IMR-90 (cell line): ENCODE data around the gene PAXX. TPM values are rescaled to one million over a fixed set of nuclear protein-coding genes. Genes with fewer than 3 reads are reported as not detected.

Experiments used
- ATAC-seq: fragments of 200-7000 bp; cut with Tn5 transposase; 2 replicates; pipeline ENCODE4 v1.9.1; 2020; ENCODE audit warnings: low read depth, mild to moderate bottlenecking, moderate library complexity
- BruUV-seq: library from RNA; stranded (reverse); fragments of 400-500 nt; replicated peaks from 2 replicates; lab custom pipeline; 2021; lab: Mats Ljungman, UMichigan
- CTCF ChIA-PET: fragments of 300-600 bp; formaldehyde crosslinking; extraction: SDS; loops from one replicate; lab custom pipeline; 2021; ENCODE audit warnings: antibody characterized with exemption; lab: Yijun Ruan, JAX
- POLR2A ChIA-PET: fragments of 300-600 bp; sonication (Branson Sonifier 250); formaldehyde crosslinking; loops from one replicate; lab custom pipeline; 2022; ENCODE audit warnings: antibody characterized with exemption; ENCODE audit not compliant: unreplicated experiment; lab: Charles Lee
- DNase-seq: peaks from one replicate; pipeline ENCODE4 v3.0.0; 2013
- H2AFZ ChIP-seq: replicated peaks from 2 replicates; pipeline ENCODE3; 2013; ENCODE audit warnings: low read length, mild to moderate bottlenecking; ENCODE audit not compliant: poor library complexity
- H2AK5ac ChIP-seq: 2 replicates; pipeline ENCODE4 v1.6.1; 2013; ENCODE audit warnings: low read depth, low read length, inconsistent platforms
- H2AK9ac ChIP-seq: replicated peaks from 2 replicates; pipeline ENCODE3; 2013; ENCODE audit warnings: mild to moderate bottlenecking, low read depth, low read length, moderate library complexity; ENCODE audit not compliant: poor library complexity
- H2BK120ac ChIP-seq: 2 replicates; pipeline ENCODE4 v1.6.1; 2013; ENCODE audit warnings: low read depth, low read length, inconsistent platforms
- H2BK15ac ChIP-seq: 3 replicates; pipeline ENCODE4 v1.6.1; 2013; ENCODE audit warnings: low read depth, low read length, inconsistent platforms
- H2BK20ac ChIP-seq: 2 replicates; pipeline ENCODE4 v1.6.1; 2013; ENCODE audit warnings: low read depth, mild to moderate bottlenecking, inconsistent platforms, low read length, moderate library complexity
- H2BK5ac ChIP-seq: 2 replicates; pipeline ENCODE4 v1.6.1; 2013; ENCODE audit warnings: mild to moderate bottlenecking, low read depth, low read length, inconsistent platforms; ENCODE audit not compliant: poor library complexity, severe bottlenecking
- H3K14ac ChIP-seq: replicated peaks from 2 replicates; pipeline ENCODE4 v1.6.1; 2013; ENCODE audit warnings: low read depth, low read length, inconsistent platforms
- H3K18ac ChIP-seq: 2 replicates; pipeline ENCODE4 v1.6.1; 2013; ENCODE audit warnings: low read depth, low read length, control low read depth
- H3K23ac ChIP-seq: 2 replicates; pipeline ENCODE4 v1.6.1; 2013; ENCODE audit warnings: low read depth, low read length, inconsistent platforms
- H3K27ac ChIP-seq: 2 replicates; pipeline ENCODE4 v1.5.1; 2013; ENCODE audit warnings: mild to moderate bottlenecking, control low read depth, low read length; ENCODE audit not compliant: insufficient read depth
- H3K27me3 ChIP-seq: 2 replicates; pipeline ENCODE4 v1.6.1; 2013; ENCODE audit warnings: low read length; ENCODE audit not compliant: control insufficient read depth, insufficient read depth
- H3K36me3 ChIP-seq: 2 replicates; pipeline ENCODE4 v1.6.1; 2013; ENCODE audit warnings: low read length, mixed read lengths; ENCODE audit not compliant: control insufficient read depth, insufficient read depth
- H3K4ac ChIP-seq: 2 replicates; pipeline ENCODE4 v1.6.1; 2013; ENCODE audit warnings: low read depth, low read length, inconsistent platforms
- H3K4me1 ChIP-seq: 2 replicates; pipeline ENCODE4 v1.6.1; 2013; ENCODE audit warnings: low read length, mixed read lengths; ENCODE audit not compliant: control insufficient read depth, insufficient read depth
- H3K4me2 ChIP-seq: 2 replicates; pipeline ENCODE4 v1.6.1; 2013; ENCODE audit warnings: low read depth, mild to moderate bottlenecking, control low read depth, low read length, moderate library complexity
- H3K4me3 ChIP-seq: 2 replicates; pipeline ENCODE4 v1.5.1; 2013; ENCODE audit warnings: low read depth, mild to moderate bottlenecking, control low read depth, low read length, moderate library complexity; ENCODE audit not compliant: insufficient read depth
- H3K56ac ChIP-seq: 2 replicates; pipeline ENCODE4 v1.6.1; 2013; ENCODE audit warnings: low read length, inconsistent platforms; ENCODE audit not compliant: insufficient read depth; ENCODE audit errors: extremely low read depth
- H3K79me1 ChIP-seq, 2 experiments: 2 replicates each; pipeline ENCODE4 v1.6.1; 2013; ENCODE audit warnings: low read length in 2 of 2, inconsistent platforms in 1 of 2, low read depth in 1 of 2
- H3K9ac ChIP-seq: 2 replicates; pipeline ENCODE4 v1.6.1; 2013; ENCODE audit warnings: low read depth, low read length, control low read depth
- H3K9me1 ChIP-seq: 2 replicates; pipeline ENCODE4 v1.6.1; 2013; ENCODE audit warnings: low read length, inconsistent platforms; ENCODE audit not compliant: insufficient read depth
- H3K9me3 ChIP-seq: 2 replicates; pipeline ENCODE4 v1.6.1; 2013; ENCODE audit warnings: low read length; ENCODE audit not compliant: control insufficient read depth, insufficient read depth
- H4K20me1 ChIP-seq: 2 replicates; pipeline ENCODE4 v1.6.1; 2013; ENCODE audit warnings: low read length, inconsistent platforms; ENCODE audit not compliant: insufficient read depth
- H4K5ac ChIP-seq: 2 replicates; pipeline ENCODE4 v1.6.1; 2013; ENCODE audit warnings: mild to moderate bottlenecking, low read depth, low read length, control low read depth
- H4K8ac ChIP-seq, 2 experiments: 2 replicates each; pipeline ENCODE4 v1.6.1; 2013; ENCODE audit warnings: low read depth in 2 of 2, low read length in 2 of 2, control low read depth in 1 of 2, inconsistent platforms in 1 of 2
- H4K91ac ChIP-seq: 2 replicates; pipeline ENCODE4 v1.6.1; 2013; ENCODE audit warnings: low read depth, low read length, inconsistent platforms; ENCODE audit not compliant: insufficient read depth
- BHLHE40 ChIP-seq: fragments of 150-350 bp; IDR thresholded peaks from 2 replicates; pipeline ENCODE4 v1.6.1; 2016; ENCODE audit warnings: mild to moderate bottlenecking, low read depth, low read length
- CEBPB ChIP-seq: IDR thresholded peaks from 2 replicates; pipeline ENCODE4 v1.6.1; 2012; ENCODE audit warnings: low read depth, low read length, improper control_type of control experiment
- CHD1 ChIP-seq: IDR thresholded peaks from 2 replicates; pipeline ENCODE4 v1.6.1; 2012; ENCODE audit warnings: low read depth, low read length, improper control_type of control experiment
- CTCF ChIP-seq: conservative IDR thresholded peaks from 2 replicates; pipeline ENCODE4 v1.5.1; 2012; ENCODE audit warnings: mild to moderate bottlenecking, low read depth, low read length, improper control_type of control experiment
- ELK1 ChIP-seq: fragments of 150-350 bp; IDR thresholded peaks from 2 replicates; pipeline ENCODE4 v1.6.1; 2016; ENCODE audit warnings: low read depth, mild to moderate bottlenecking, low read length, moderate library complexity, borderline replicate concordance
- FOS ChIP-seq: fragments of 150-350 bp; IDR thresholded peaks from 2 replicates; pipeline ENCODE4 v1.6.1; 2016; ENCODE audit warnings: low read depth, low read length
- MAFK ChIP-seq: IDR thresholded peaks from 2 replicates; pipeline ENCODE4 v1.6.1; 2012; ENCODE audit warnings: low read depth, low read length, improper control_type of control experiment
- MAZ ChIP-seq: IDR thresholded peaks from 2 replicates; pipeline ENCODE4 v1.6.1; 2012; ENCODE audit warnings: low read depth, mild to moderate bottlenecking, low read length, improper control_type of control experiment, moderate library complexity, borderline replicate concordance
- MXI1 ChIP-seq: IDR thresholded peaks from 2 replicates; pipeline ENCODE4 v1.6.1; 2012; ENCODE audit warnings: low read depth, mild to moderate bottlenecking, low read length, moderate library complexity, borderline replicate concordance
- NFE2L2 ChIP-seq: fragments of 150-350 bp; IDR thresholded peaks from 2 replicates; pipeline ENCODE4 v1.6.1; 2016; ENCODE audit warnings: low read depth, mild to moderate bottlenecking, low read length
- POLR2A ChIP-seq: IDR thresholded peaks from 2 replicates; pipeline ENCODE4 v1.6.1; 2012; ENCODE audit warnings: mild to moderate bottlenecking, low read depth, low read length
- RAD21 ChIP-seq: IDR thresholded peaks from 2 replicates; pipeline ENCODE4 v1.6.1; 2012; ENCODE audit warnings: low read length, improper control_type of control experiment
- RCOR1 ChIP-seq: IDR thresholded peaks from 2 replicates; pipeline ENCODE4 v1.6.1; 2012; ENCODE audit warnings: mild to moderate bottlenecking, low read length, improper control_type of control experiment; ENCODE audit not compliant: insufficient replicate concordance
- RFX5 ChIP-seq: IDR thresholded peaks from 2 replicates; pipeline ENCODE4 v1.8.0; 2012; ENCODE audit warnings: low read depth, mild to moderate bottlenecking, low read length, moderate library complexity
- SMC3 ChIP-seq: fragments of 150-350 bp; IDR thresholded peaks from 2 replicates; pipeline ENCODE4 v1.6.1; 2016; ENCODE audit warnings: low read depth, mild to moderate bottlenecking, antibody characterized with exemption, low read length, moderate library complexity
- USF2 ChIP-seq: fragments of 150-350 bp; IDR thresholded peaks from 2 replicates; pipeline ENCODE4 v1.6.1; 2017; ENCODE audit warnings: mild to moderate bottlenecking, antibody characterized with exemption, low read length, low read depth
- WGBS, 2 experiments: methylation state at CpG; one replicate each; pipeline versions ENCODE4 v1.1.5 to v1.1.7; 2013; ENCODE audit warnings: missing lambda C conversion rate in 2 of 2; ENCODE audit not compliant: insufficient read length in 1 of 2; ENCODE audit errors: extremely low coverage in 2 of 2; 5-methylcytosine and 5-hydroxymethylcytosine counted together
- dilution Hi-C: fragments of 300-500 bp; cut with HindIII; formaldehyde crosslinking; loops from one replicate; pipeline ENCODE4 v1.14.3; 2018; ENCODE audit warnings: low sequenced_read_pairs; ENCODE audit not compliant: unreplicated experiment
- in situ Hi-C: fragments of 300-500 bp; cut with MboI; formaldehyde crosslinking; loops from 3 replicates; pipeline ENCODE4 v1.14.3; 2019; ENCODE audit warnings: low sequenced_read_pairs, inconsistent platforms, mixed read lengths
- intact Hi-C: fragments of 100-400 bp; cut with micrococcal nuclease; formaldehyde crosslinking; loops from 2 replicates; pipeline ENCODE4 v1.10.0; 2022
- polyA plus RNA-seq, 3 experiments: library from polyadenylated mRNA; depleted of rRNA; stranded (reverse); fragments of >200 nt; gene quantifications; 2 replicates each; pipeline ENCODE4 v1.2.3, GENCODE V29; 2012; ENCODE audit warnings: low replicate concordance in 1 of 3
- total RNA-seq: library from RNA; depleted of rRNA; stranded (reverse); fragments of >200 nt; gene quantifications from 2 replicates; pipeline ENCODE4 v1.2.3, GENCODE V29; 2012

PAXX gene
- total and polyA plus RNA-seq, 2 of the 4 experiments (the other 2 are of a cell fraction): 5.7 to 24.6 TPM

GRCh38 chr9:136994180-136994887, 2.1 kb downstream of the PAXX start:
- no peak overlapping the region for H4K91ac ChIP-seq
- no peak overlapping the region for H3K9ac ChIP-seq
- ATAC-seq (no peak), DNase-seq (no peak)
- no peak overlapping the region for H2BK15ac ChIP-seq
- in situ Hi-C loops: no loop called here
- no peaks in the 10 kb centered on the region; the same call in 1 of the 2 replicates for H4K20me1 ChIP-seq
- H4K5ac ChIP-seq: no peak overlapping the region
- no peak overlapping the region for H3K27ac ChIP-seq
- no peak overlapping the region for H3K4me2 ChIP-seq
- no peak for TF ChIP-seq ELK1
- no peak for TF ChIP-seq MXI1
- TF ChIP-seq RCOR1: no peak
- TF ChIP-seq MAFK: no peak
- TF ChIP-seq POLR2A: no peak
- TF ChIP-seq CTCF: no peak
- no peak for TF ChIP-seq SMC3
- TF ChIP-seq CHD1: no peak
- TF ChIP-seq CEBPB: no peak
- no peak for TF ChIP-seq BHLHE40
- TF ChIP-seq NFE2L2: no peak
- TF ChIP-seq USF2: no peak
- TF ChIP-seq FOS: no peak
- TF ChIP-seq RAD21: no peak
- TF ChIP-seq MAZ: no peak
- TF ChIP-seq RFX5: no peak
- intact Hi-C loops: no loop called here
- H4K8ac ChIP-seq: no peak overlapping the region
- peaks cover 6% of the 10 kb centered on the region for H3K9me3 ChIP-seq
- no peak overlapping the region for H3K18ac ChIP-seq
- 77% methylated on average over 30 of the region's 54 CpGs; no CpG with 5 or more reads in 1 of the 2 experiments for WGBS, 2 experiments
- H3K27me3 ChIP-seq: peaks cover 5% of the 10 kb centered on the region; the same call in 1 of the 2 replicates
- ChIA-PET POLR2A (no interaction called here), CTCF (no interaction called here)
- H3K23ac ChIP-seq: no peak overlapping the region
- dilution Hi-C loops: no loop called here
- H2BK20ac ChIP-seq: no peak overlapping the region
- no peak overlapping the region for H3K14ac ChIP-seq
- H3K4me3 ChIP-seq: no peak overlapping the region
- H3K4me1 ChIP-seq: peaks cover 23% of the 10 kb centered on the region
- peaks cover 8% of the 10 kb centered on the region for H3K9me1 ChIP-seq
- H2AK5ac ChIP-seq: no peak overlapping the region
- H3K36me3 ChIP-seq: peaks cover 5% of the 10 kb centered on the region; the same call in 1 of the 2 replicates
- no peak overlapping the region for H3K4ac ChIP-seq
- H3K79me1 ChIP-seq: peaks cover 6 to 16% of the 10 kb centered on the region in 2 experiments; a peak in 3 of 4 replicates
- no peak overlapping the region for H2BK120ac ChIP-seq
- no peak overlapping the region for H2AFZ ChIP-seq
- H2BK5ac ChIP-seq: no peak overlapping the region
- no peak overlapping the region for H3K56ac ChIP-seq
- no TSS peak for BruUV-seq
- H2AK9ac ChIP-seq: no peak overlapping the region
